ENCODE data around the gene ISG20L2. TPM values are rescaled to one million over a fixed set of nuclear protein-coding genes. Genes with fewer than 3 reads are reported as not detected.

ISG20L2 gene
- total RNA-seq, 1 donor from 2014 or later: 19.5 TPM

GRCh38 chr1:156755527-156755950, 27.0 kb upstream of the ISG20L2 start:
- DNase-seq (ENCODE audit: extremely low read depth, low read depth, low spot score): no peak

GRCh38 chr1:156754219-156754618, 25.7 kb upstream of the ISG20L2 start:
- no peak for DNase-seq (ENCODE audit: extremely low read depth, low read depth, low spot score)

- no peak for DNase-seq (ENCODE audit: extremely low read depth, low read depth, low spot score)
Measured at GRCh38 chr1:156752843-156753482, 24.4 kb upstream of the ISG20L2 start.

GRCh38 chr1:156751757-156752481, 23.4 kb upstream of the ISG20L2 start:
- no peak for DNase-seq (ENCODE audit: extremely low read depth, low read depth, low spot score)

GRCh38 chr1:156751451-156751756, 22.8 kb upstream of the ISG20L2 start, which contains the start of gene HDGF:
TSS of gene HDGF (minus strand) at chr1:156751675. CDS start at chr1:156751429, 246 bp downstream.
- no peak for DNase-seq (ENCODE audit: extremely low read depth, low read depth, low spot score)

GRCh38 chr1:156750711-156751450, 22.3 kb upstream of the ISG20L2 start:
- DNase-seq (ENCODE audit: extremely low read depth, low read depth, low spot score): no peak

DNA sequence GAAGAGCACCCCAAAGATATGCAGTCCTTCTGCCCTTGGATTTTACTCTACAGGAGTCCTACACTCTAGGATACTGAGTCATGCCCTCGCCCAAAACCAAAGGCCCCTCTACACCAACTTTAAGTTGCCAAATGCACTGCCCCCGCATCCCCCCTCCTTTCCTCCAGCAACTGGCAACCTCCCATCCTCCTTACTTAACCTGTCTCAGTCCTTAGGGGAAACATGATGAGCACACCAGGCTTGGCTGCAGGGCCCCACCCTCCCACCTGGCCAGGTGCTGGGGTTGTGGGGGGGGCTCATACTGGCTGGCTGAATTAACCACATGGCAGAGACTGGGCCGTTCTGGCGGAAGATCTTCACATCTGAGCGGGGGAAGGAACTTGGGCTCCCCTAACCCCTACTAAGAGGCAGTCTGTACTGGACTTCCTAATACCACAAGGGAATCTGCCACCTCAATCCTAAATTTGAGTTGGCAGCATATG, 21.7 kb upstream of the ISG20L2 start:
- DNase-seq (ENCODE audit: extremely low read depth, low read depth, low spot score): no peak

DNA sequence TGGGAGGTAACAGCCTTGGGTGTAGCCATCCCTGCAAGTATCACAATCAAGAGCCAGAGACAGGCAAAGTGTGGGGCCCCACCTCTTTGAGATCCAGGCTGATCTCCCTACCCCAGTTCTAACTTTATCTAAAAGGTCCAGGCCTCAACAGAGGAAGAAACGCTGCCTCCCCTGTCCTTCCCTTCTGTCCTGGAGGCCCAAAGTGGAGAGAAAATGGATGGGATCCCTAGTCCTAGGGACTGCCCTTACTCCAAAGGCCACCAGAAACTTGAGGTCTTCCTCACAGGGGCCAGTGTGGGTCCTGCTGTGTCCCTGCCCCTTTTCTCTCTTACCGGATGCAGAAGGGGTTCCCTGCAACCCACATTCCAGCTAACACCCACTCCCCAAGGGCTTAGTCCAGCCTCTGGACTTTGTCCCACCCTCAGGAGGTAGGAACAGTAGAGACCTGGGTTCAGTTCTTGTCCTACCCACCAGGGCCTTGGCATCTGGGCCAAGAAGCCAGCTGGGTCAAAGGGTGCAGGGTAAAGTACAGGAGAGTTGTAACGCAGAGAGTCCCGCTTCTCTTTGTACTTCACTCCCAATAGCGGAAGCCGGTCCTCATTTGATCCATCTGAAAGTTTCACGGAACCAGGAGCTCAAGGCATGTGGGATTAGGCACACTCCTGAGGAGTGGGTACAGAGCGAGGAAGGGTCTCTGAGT, 21.0 kb upstream of the ISG20L2 start:
- no peak for DNase-seq (ENCODE audit: extremely low read depth, low read depth, low spot score)

GRCh38 chr1:156748670-156749418, 20.3 kb upstream of the ISG20L2 start:
- no peak for DNase-seq (ENCODE audit: extremely low read depth, low read depth, low spot score)

DNA sequence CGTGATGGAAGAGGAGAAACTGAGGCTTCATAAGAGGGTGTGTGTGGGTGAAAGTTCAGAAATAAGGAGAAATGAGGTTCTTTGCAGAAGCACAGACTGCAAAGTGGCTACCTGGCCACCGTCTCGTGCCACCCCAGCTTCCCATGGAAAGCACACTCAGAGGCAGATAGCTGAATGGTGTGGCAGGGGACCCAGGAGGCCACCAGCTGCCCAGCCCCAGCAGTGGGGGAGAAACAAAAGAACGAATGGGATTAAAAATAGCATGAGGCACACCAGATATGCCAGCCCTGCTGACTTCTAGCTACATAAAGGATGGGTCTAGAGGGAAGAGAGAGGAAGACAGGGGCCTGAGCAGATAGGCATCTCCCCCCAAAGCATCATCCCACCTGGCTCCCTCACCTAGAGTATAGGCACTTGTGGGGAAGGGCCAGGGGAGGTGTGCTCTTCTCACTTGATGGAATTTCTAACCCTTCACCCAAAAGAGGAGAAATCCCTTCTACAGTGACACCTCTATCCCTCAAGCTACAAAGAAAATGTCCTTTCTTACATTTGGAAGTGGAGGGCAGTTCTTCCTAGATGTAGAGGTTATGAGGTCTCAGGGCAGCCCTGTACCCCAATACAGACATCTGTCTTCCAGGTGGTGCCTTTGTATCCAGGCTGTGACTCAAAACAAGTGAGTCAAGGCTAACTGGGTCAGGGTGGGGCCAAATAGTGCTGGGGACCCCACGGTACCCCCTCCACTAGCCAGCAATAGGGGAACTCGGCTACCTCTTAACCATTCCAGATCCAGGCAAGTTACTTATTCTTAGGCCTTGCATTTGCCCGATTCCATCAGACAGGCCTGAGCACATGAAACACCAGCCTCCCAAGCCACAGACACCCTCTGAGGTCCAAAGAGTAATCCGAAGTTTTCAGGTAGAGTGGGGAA, 19.4 kb upstream of the ISG20L2 start:
- no peak for DNase-seq (ENCODE audit: extremely low read depth, low read depth, low spot score)

DNA sequence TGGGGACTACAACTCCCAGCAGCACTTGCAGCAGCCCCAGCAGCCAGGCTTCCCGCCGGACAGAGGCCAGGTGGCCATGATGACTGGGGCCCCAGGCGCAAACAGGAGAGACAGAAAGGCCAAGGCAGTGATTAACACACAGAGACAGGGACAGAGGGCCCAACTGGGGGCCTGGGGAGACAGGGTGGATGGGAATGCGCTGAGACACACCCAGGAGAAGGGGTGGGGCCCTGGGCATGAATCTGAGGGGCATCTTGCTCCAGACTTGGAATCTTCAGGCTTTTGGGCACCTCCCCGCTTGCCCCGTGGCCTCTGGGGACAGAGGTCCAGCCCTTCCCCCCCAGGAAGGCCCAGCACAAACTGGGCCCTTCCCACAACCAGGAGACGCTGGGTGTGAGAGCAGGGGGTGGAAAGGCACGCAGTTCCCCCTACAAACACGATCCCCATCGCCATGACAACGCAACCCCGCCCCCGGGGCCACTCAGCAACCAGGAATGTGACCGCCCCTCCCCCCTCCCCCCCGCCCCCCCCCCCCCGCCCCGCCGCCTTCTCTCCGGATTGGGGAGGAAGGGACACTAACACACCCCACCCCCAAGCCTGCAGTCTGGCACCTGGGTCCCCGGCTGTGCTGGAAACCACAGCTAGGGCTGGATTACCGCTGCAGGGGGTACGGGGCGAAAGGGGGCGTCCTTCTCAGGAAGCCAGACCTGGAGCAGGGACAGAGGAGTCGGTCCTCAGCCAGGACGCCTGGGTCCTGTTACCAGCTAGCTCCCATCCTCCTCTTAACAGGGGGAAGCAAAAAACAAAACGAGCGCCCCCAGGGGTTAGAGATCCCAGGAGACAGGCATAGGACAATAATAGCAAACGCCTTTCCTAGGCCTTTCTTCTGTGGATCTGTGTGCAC, 18.4 kb upstream of the ISG20L2 start:
- DNase-seq (ENCODE audit: extremely low read depth, low read depth, low spot score): no peak

DNA sequence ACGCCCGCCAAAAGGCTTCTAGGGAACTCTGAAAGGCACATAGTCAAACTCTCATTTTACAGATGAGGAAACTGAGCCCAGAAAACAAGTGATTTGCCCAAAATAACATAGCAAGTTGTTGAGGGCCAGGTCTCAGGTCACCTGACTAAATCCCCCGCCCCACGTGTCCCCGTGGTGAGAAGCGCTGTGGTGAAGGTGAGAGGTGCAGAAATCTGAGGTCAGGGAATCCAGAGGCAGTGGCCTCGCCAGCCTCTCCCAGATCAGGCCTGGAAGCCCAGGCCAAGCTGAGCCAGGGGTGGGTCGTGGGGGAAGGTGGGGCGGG, 17.8 kb upstream of the ISG20L2 start:
- no peak for DNase-seq (ENCODE audit: extremely low read depth, low read depth, low spot score)

- no peak for DNase-seq (ENCODE audit: extremely low read depth, low read depth, low spot score)
Measured at GRCh38 chr1:156745881-156746280, 17.3 kb upstream of the ISG20L2 start.

DNA sequence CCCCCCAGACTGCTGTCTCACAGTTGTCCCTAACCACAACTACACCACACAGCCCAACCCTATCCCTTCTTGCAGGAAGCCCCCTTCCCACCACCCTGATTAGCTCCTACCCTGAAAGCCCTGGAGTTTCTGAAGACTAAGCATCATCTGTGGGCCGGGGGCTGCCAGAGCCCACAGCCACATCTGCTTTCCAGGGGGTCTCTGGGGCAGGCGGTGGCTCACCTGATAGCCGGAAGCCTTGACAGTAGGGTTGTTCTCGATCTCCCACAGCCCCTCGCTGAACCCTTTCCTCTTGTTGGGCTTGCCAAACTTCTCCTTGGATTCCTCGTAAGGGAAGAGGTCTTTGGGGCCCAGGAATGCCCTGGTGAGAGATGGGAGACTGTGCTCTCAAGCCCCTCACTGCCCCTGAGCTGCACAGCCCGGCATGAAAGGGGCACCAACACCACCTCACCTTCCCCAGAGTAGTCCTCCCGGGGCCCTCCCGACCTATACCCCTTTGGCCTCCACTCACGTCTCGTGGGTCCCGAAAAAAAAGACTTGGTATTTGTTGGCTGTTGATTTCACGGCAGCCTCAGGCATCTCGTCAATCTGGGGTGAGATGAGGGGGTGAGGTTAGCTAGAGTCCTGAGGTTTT, 16.3 kb upstream of the ISG20L2 start:
- no peak for DNase-seq (ENCODE audit: extremely low read depth, low read depth, low spot score)

DNA sequence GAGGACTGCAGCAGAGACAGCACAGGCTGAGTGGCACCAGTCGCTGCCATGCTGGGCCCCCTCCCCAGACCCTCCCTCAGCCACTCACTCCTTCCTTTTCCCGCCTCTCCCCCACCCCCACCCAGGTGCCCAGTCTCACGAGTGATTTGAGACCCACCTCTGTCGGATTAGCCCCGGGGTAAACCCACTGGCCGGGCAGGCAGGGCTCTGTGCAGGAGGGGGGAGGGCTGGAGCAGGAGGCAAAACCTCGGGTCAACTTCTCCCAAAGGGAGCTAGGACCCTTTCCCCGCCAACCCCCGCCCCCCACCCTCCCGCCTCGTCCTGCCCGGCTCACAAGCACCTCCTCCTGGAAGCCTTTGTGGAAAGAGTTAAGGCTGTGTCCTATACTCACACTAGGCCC, 15.8 kb upstream of the ISG20L2 start:
- DNase-seq (ENCODE audit: extremely low read depth, low read depth, low spot score): no peak

DNA sequence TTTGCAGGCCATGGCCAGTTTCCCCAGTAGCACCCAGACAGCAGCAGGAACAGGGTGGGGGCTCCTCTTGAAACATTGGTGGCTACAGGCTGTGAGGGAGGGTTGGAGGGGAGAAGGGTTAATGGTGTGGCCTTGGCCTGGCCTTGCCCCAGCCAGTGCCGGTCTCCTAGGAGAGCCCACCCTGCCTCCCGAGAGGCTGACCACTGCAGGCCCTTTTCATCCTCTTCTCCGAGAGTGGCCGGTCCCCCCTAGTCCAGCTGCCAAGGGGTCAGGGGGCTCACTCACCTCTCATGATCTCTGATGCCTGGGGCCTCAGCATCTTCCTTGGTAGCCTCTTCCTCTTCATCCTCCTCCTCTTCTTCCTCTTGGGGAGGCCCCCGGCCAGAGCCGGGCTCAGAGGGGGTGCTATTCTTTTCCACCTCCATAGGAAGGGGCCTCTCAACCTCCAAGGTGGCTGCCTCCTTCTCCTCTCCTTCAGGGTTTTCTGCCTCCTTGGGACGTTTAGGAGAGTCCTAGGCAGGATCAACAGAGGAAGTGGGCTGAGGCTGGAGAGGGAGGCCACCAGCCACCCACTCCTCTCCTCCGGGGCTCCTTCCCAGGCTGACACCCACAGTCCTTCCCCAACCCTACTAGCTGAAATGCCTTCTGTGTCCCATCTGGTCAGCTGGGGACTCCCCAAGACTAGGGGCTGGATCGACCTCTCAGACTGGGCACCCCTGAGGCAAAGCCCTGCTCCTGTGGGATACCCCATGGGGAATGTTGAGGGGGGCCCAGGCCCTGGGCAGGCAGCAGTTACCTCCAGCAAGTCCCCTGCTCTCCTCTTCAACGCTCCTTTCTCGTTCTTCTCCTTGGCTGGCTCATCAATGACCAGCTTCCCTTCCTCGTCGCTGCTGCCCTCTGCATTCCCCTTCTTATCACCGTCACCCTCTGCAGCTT, 15.1 kb upstream of the ISG20L2 start:
- no peak for DNase-seq (ENCODE audit: extremely low read depth, low read depth, low spot score)

- no peak for DNase-seq (ENCODE audit: extremely low read depth, low read depth, low spot score)
Measured at GRCh38 chr1:156742801-156743200, 14.2 kb upstream of the ISG20L2 start.
